Measurements from ENCODE around the gene IGSF1. TPM values are rescaled to one million over a fixed set of nuclear protein-coding genes. Genes with fewer than 3 reads are reported as not detected.

IGSF1 gene
- total and polyA plus RNA-seq, 9 donors = 0.23 to 3.5 (median 0.57) TPM

GRCh38 chrX:131317326-131317725 is 28.2 kb upstream of the IGSF1 start:
- H3K4me3 ChIP-seq = no peak overlapping the region
- no peak for TF ChIP-seq POLR2A (IDR thresholded peaks at IDR 0.05)
- no peak for TF ChIP-seq EP300 (IDR thresholded peaks at IDR 0.05)
- TF ChIP-seq CTCF (IDR thresholded peaks at IDR 0.05) = no peak
- DNase-seq = no peak
- H3K36me3 ChIP-seq = no peaks in the 10 kb centered on the region
- 74 to 80% (median 79%) methylated on average over 4 of the region's 4 CpGs for WGBS, 3 donors
- intact Hi-C loops (cut with DNase I) = no loop called here
- H3K27me3 ChIP-seq = no peaks in the 10 kb centered on the region
- H3K4me1 ChIP-seq (ENCODE audit: insufficient read depth) = no peaks in the 10 kb centered on the region
- no peak overlapping the region for H3K27ac ChIP-seq
- no peaks in the 10 kb centered on the region for H3K9me3 ChIP-seq

GRCh38 chrX:131316260-131316659 is 27.2 kb upstream of the IGSF1 start:
- DNase-seq = no peak
- WGBS, 3 donors = 20 to 50% (median 32%) methylated on average over 1 of the region's 1 CpG
- H3K27me3 ChIP-seq = no peaks in the 10 kb centered on the region
- no peaks in the 10 kb centered on the region for H3K9me3 ChIP-seq
- intact Hi-C loops (cut with DNase I) = no loop called here
- H3K36me3 ChIP-seq = no peaks in the 10 kb centered on the region
- no peak overlapping the region for H3K27ac ChIP-seq
- no peak for TF ChIP-seq CTCF (IDR thresholded peaks at IDR 0.05)
- TF ChIP-seq POLR2A (IDR thresholded peaks at IDR 0.05) = no peak
- no peak for TF ChIP-seq EP300 (IDR thresholded peaks at IDR 0.05)
- H3K4me3 ChIP-seq = no peak overlapping the region
- H3K4me1 ChIP-seq (ENCODE audit: insufficient read depth) = no peaks in the 10 kb centered on the region

- DNase-seq = no peak
- Histone ChIP-seq H3K36me3 (no peaks in the 10 kb centered on the region), H3K9me3 (no peaks in the 10 kb centered on the region), H3K4me1 (ENCODE audit: insufficient read depth) (no peaks in the 10 kb centered on the region), H3K4me3 (no peak overlapping the region), H3K27ac (no peak overlapping the region), H3K27me3 (peaks cover 4% of the 10 kb centered on the region)
- TF ChIP-seq POLR2A (IDR thresholded peaks at IDR 0.05) (no peak), EP300 (IDR thresholded peaks at IDR 0.05) (no peak), CTCF (IDR thresholded peaks at IDR 0.05) (no peak)
- intact Hi-C loops (cut with DNase I) = no loop called here
Observed at GRCh38 chrX:131308980-131309379, 19.9 kb upstream of the IGSF1 start.

GRCh38 chrX:131306601-131307000 is 17.5 kb upstream of the IGSF1 start:
- Histone ChIP-seq H3K4me1 (ENCODE audit: insufficient read depth) (no peaks in the 10 kb centered on the region), H3K36me3 (no peaks in the 10 kb centered on the region), H3K9me3 (no peaks in the 10 kb centered on the region), H3K27ac (no peak overlapping the region), H3K27me3 (peaks cover 4% of the 10 kb centered on the region), H3K4me3 (no peak overlapping the region)
- TF ChIP-seq EP300 (IDR thresholded peaks at IDR 0.05) (no peak), POLR2A (IDR thresholded peaks at IDR 0.05) (no peak)
- no peak for DNase-seq
- 17 to 32% (median 21%) methylated on average over 1 of the region's 1 CpG for WGBS, 3 donors
- intact Hi-C loops (cut with DNase I) = no loop called here

GRCh38 chrX:131305926-131306325 is 16.8 kb upstream of the IGSF1 start:
- Histone ChIP-seq H3K27me3 (peaks cover 4% of the 10 kb centered on the region), H3K9me3 (no peaks in the 10 kb centered on the region), H3K36me3 (no peaks in the 10 kb centered on the region), H3K4me3 (no peak overlapping the region), H3K4me1 (ENCODE audit: insufficient read depth) (no peaks in the 10 kb centered on the region), H3K27ac (no peak overlapping the region)
- WGBS, 3 donors = 20 to 45% (median 22%) methylated on average over 2 of the region's 2 CpGs
- TF ChIP-seq EP300 (IDR thresholded peaks at IDR 0.05) = no peak
- no peak for TF ChIP-seq POLR2A (IDR thresholded peaks at IDR 0.05)
- intact Hi-C loops (cut with DNase I) = no loop called here
- no peak for DNase-seq

GRCh38 chrX:131302701-131303100 is 13.6 kb upstream of the IGSF1 start:
- no peak for TF ChIP-seq POLR2A (IDR thresholded peaks at IDR 0.05)
- no peak for TF ChIP-seq EP300 (IDR thresholded peaks at IDR 0.05)
- no peak for TF ChIP-seq CTCF (IDR thresholded peaks at IDR 0.05)
- H3K9me3 ChIP-seq = no peaks in the 10 kb centered on the region
- DNase-seq = no peak
- no peak overlapping the region for H3K4me3 ChIP-seq
- H3K27ac ChIP-seq = no peak overlapping the region
- no peaks in the 10 kb centered on the region for H3K27me3 ChIP-seq
- no peaks in the 10 kb centered on the region for H3K4me1 ChIP-seq (ENCODE audit: insufficient read depth)
- 69 to 76% (median 71%) methylated on average over 3 of the region's 3 CpGs for WGBS, 3 donors
- intact Hi-C loops (cut with DNase I) = no loop called here
- no peaks in the 10 kb centered on the region for H3K36me3 ChIP-seq

Measured in ovary (tissue), 9 donors.